ENCODE data around the gene SYNDIG1.

The SYNDIG1 gene

GRCh38 chr20:24588047-24588635, 118.7 kb downstream of the SYNDIG1 start:
- DNase-seq = no peak

GRCh38 chr20:24588725-24589340, 119.4 kb downstream of the SYNDIG1 start:
- DNase-seq = no peak

DNA sequence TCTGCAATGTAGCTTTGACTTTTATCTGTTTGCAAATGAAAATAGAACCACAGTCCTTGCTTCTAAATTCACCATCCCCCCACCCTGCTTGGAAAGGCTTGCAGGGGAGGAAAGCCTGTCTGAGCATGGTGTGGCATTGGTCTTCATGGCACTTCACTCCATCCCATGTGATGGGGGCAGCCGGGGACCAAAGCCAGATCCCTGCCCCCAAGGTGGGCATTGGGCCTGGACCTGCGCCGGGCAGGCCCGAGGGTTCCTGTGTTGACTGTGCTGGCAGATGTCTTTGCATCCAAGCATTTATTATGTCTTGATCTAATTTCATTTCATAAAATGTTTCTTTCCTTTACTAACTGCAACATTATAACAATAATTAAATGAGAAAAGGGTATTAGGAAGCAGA, 120.0 kb downstream of the SYNDIG1 start:
- DNase-seq = no peak

DNA sequence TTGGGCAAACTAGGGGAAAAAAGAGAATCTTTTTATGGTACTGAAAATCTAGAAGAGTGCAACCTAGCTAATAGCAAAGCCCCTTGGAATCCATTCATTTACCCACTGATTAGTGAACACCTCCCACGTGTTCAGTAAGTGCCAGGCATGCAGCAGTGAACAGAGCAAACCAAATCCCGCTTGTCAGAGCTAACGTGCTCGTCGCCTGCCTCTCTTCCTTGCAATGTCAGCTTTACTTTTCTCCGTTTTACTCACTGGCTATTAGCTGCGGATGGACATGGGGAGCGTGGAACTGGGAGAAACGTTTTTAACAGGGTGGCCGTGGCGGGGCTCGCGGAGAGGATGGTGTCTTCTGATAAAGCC, 120.4 kb downstream of the SYNDIG1 start:
- DNase-seq = no peak

GRCh38 chr20:24590178-24590982, 121.0 kb downstream of the SYNDIG1 start:
- DNase-seq = no peak

DNA sequence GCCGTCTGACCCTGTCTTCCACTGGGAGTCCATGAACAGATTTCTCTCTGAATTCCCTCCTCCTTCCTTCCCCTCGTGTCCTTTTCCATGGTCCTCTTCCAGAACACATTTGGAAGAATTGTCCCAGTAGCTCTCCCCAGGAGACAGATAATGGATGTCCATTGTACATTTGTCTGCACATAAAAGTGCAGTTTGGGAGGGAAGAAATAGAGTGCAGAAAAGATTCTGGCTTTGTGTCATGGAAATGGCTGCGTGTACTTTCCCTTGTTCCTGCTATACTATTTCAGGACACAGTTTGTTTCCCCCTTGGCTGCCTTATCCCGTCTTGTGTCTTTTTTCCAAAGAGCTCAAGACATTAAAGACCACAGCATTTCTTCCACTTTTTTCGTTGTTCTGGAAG, 127.6 kb downstream of the SYNDIG1 start:
- DNase-seq = no peak

GRCh38 chr20:24598346-24598745, 128.9 kb downstream of the SYNDIG1 start:
- no peak for DNase-seq

- DNase-seq = no peak
Observed at GRCh38 chr20:24598996-24599395, 129.6 kb downstream of the SYNDIG1 start.

DNA sequence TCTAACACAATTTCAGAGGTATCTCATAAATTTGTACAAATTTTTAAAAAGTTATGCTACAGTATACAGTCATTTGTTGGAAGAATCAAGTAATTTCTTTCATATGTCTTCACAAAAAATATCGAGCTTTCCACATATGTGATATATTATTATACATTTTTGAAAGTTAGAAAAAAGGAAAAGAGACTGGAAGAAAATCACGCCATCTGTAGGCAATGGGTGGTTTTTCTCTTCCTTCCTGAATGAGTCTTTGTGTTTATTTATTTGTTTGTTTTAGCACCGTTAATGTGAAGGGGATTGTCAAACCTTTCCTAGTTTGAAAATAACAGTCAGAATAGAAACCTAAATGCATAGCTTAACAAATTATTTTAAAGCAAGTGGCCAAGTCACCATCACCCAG, 130.6 kb downstream of the SYNDIG1 start:
- DNase-seq = no peak

DNA sequence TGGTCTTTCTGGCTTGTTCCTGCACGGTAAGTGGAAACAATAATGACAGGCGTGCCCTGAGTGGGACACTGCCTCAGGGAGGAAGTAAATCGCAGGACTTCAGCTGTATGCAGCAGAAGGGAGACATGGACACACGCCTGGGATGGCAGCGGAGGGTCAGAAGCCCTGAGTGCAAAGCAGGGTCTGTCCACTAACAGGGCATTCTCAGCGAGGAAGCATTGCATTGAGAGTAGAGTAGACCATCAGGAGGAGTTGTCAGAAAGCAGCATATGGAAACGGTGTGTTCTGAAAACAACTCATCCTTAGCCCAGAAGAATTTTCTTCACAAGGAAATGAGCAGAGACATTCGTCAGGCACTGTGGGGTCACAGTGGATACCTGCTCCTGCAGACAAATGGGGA, 134.0 kb downstream of the SYNDIG1 start:
- DNase-seq = no peak

DNA sequence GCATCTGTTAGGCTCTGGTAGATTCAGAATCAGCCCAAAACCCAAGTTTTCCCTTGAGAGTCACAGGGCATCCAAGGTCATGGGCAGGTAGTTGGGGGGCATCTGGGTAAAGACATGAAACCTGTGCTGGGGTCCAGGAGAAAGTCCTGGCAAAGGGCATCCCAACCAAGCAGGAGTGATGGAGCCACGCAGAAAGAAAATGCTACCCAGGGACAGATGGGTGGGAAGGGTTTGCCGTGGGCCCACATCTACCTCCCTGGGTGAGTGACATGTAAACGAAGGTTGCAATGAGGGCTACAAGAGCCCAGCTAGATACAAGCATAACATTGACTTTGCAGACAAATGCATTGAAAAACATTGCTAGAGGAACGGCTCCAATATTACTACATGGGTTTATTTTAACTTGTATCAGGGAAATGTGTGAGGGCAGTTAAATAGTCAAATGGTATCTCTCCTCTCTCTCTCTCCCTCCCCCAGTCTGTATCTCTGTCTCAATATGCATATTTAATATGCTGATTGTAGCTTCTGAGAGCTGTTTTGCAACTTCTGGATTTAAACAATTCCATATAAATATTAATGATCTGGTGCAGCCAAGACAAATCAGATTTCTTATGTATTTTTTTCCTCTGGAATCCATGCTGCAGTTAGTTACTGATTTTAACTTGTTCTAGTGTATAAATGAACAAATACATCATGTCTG, 135.7 kb downstream of the SYNDIG1 start:
- DNase-seq = no peak

DNA sequence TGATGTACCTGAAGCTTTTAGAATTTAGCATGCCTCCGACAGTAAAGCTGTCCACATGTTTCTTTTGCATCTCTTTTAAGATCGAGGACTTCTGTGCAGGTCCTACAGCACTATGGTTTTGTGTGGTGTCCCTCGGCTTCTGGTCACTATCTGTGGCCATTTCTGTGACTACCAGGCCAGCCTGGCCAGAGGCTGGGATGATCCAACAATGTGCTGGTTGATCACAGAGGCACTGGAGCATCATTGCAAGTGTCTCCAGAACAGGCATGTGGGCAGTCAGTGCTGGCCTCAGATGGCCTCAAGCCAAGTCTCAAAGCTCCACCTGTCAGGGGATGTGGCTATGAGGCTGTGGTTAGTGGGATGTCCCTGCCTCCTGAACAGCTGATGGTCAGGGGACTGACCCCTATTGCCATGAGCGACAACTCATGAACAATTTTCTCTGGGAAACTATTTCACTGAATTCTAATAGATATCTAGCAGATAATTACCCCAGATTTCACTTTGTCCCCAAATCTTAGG, 136.6 kb downstream of the SYNDIG1 start:
- no peak for DNase-seq

DNA sequence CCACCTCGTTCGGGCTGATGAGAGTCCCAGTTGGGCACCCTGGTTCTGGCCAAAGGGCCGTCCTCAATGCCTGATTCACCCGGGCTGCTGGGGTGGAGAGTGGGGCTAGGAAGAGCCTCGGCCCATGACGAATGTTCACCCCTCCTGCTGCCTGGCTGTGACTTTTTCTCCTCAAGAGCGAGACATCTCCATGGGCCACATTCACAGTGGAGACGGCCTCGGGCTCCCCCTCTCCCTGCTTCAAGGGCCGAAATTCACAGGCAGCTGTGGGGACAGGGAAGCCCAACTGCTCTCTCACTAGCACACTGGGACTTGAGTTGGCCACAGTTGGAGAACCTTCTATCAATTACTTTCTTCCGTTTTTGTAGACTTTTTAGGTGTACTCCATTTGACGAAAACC, 138.0 kb downstream of the SYNDIG1 start:
- no peak for DNase-seq

GRCh38 chr20:24608926-24609667, 139.7 kb downstream of the SYNDIG1 start:
- no peak for DNase-seq

- no peak for DNase-seq
Observed at GRCh38 chr20:24609757-24610156, 140.3 kb downstream of the SYNDIG1 start.

DNA sequence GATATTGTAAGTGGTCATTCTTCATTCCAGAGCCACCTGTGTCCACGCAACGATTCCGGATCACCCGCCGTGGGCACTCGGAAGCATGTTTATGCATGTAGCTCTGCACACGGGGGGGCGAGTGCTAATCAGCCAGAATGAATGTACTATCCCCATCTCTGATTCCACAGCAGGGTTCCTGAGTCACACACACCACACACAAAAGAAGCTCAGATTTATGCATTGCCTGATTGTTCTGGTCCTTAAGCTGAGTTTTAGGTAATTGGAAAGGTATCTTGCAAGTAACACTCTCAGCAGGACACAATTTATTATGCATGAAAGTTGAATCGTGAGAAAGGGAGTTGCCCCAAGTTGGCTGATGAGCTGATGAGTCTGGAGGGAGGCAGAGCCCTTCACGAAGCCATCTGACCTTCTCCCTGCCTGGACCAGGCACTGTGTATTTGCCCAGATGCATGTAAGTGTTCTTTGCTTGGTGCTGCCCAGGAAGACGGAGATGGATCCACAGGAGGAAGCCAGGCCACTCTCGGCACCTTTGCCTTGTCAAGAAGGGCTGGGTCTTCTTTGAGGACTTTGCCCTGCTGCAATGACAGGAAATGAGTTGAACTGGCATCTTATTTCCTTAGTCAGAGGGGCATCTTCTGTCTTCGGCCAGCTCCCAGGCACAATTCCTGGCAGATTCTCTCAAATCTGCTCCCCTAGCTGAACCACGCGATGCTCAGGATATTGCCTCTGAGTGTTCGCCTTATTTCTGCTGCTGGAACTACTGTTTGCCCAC, 141.1 kb downstream of the SYNDIG1 start:
- no peak for DNase-seq

DNA sequence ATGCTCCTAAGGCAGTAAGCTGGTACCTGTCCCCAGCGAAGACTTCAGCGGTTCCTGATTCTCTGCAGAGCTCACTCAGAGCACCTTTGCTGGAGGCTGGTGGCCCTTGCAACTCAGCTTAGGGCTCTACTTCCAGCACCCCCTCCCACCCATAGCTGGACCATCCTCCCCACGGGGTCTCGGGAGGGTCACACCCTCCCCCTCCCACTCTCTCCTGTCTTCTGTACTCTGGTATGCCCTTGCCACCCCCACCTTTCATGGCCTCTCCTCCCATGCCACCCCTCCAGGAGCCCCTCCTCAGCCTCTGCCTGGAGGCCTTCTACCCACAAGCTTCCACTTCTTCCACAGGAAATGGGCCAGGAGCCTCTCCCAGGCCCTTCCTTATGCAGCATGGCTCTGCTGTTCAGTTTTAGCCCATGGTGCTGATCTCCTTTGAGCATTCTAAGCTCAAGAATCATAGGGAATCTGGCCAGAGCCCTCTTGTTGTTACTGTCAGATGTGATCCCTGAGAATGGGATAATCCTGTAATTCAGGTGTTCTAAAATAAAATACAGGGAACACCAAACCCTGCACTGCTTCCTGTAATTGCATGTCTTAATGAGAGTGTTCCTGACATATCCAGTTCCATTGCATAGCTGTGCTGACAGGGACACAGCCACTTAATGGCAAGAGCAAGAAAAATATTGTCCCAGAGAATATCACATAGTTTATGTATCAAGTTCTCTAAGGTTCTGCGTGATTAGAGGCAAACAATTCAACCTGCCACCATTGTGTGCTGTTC, 142.1 kb downstream of the SYNDIG1 start:
- DNase-seq = no peak

DNA sequence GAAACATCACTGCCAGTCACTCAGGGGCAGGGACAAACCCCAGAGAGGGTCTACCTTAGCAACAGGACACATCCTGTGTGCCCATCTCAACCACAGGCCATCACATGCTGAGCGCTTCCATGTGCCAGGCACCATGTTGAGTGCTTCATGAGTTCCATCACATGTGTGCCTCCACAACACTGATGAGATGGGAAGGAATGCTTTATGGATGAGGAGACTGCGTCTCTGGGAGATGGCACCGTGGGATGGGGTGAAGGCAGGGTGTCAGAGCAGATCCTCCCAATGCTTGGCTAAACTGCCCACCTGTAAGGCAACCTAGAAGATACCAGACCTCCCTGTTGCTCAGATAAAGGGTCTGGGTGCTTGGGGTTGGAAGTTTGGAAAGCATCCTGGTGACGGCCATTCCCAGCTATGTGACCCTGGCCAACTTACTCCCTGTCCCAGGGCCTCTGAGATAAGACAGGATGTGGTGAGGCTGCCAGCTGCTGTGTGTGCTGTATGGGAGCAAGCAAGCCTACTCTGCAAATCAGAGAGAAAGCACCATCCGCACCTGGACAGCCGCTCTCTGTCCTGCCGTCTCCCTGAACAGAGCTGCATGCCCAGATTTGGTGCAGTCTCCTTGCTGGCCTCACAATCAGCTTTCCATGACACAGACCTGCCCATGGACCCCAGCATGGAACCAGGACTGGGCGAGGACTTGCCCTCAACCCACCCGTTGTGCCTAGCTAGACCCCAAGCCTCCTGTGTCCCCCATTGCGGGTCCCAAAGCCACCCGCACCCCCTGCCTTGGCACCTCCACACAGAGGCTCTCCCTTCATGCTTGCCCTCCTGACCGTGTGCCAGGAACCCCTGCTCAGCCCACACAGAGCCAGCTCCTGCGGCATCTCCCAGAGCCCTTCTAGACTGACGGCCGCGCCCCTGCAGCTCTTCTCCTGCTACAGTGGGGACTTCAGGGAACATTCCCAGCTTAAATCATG, 143.7 kb downstream of the SYNDIG1 start:
- DNase-seq = no peak

GRCh38 chr20:24614341-24614740, 144.9 kb downstream of the SYNDIG1 start:
- no peak for DNase-seq

DNA sequence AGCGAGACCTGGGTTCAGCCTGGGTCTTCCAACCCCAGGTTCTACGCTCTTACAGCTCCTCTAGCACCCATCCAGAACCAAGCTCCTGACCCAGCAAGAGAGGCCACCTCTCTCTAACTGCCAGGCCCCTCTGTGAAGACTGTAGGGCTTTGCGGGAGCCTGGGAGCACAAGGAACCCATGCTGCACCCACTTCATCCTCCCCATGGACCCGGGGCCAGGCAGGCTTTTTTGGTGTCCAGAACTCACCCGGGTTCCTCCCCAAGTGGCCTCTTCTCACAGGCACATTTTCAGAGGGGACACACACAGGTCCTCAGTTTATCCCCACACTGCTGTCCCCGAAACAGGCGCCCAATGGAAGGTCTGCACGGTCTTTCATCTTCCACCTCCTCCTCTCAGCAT, 145.9 kb downstream of the SYNDIG1 start:
- no peak for DNase-seq

All from stimulated activated naive CD4-positive, alpha-beta T cell treated with Interleukin-2 at 50 U/mL for 16 hours (primary cell).